GM19099 (cell line): ENCODE measurements around the gene RUVBL2.

Experiments
- POLR2A ChIP-seq: IDR thresholded peaks from 3 replicates; pipeline ENCODE4 v1.6.1; 2011; ENCODE audit warnings: low read depth; ENCODE audit not compliant: insufficient read length; ENCODE audit errors: extremely low read depth

Gene RUVBL2

DNA sequence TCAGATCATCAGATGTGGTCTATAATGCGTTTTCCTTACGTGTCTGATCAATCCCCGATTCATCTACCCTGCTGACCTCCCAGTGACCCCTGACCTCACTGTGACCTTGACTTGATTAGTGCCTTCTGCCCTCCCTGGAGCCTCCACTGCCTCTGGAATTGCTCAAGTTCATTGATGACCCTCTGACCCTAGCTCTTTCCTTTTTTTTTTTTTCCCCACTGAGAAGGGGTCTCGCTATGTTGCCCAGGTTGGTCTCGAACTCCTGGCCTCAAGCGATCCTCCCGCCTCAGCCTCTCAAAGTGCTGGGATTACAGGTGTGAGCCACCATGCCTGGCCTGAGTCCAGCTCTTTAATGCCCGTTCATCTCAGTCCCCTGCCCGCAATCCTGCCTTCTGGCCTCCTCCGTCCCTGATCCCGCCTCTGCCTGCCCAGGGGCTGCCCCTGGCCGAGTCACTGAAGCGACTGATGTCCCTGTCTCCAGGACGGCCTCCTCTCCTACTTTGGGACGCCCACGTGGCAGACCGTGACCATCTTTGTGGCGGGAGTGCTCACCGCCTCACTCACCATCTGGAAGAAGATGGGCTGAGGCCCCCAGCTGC lies 32.5 kb upstream of the RUVBL2 start:
- no peak for TF ChIP-seq POLR2A

DNA sequence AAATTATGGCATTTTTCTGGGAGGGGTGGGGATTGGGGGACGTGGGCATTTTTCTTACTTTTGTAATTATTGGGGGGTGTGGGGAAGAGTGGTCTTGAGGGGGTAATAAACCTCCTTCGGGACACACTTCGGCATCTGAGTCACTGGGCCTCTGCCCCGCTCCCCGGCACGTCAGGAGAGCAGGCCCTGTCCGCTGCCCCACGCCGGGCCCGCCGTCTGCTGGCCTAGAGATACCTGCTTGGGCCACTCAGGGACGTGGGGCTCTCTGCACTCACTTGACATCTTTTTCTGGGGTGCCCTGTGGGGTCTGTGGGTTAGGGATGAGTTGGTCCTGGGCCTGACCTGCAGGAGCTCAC lies 32.0 kb upstream of the RUVBL2 start:
- TF ChIP-seq POLR2A = no peak

DNA sequence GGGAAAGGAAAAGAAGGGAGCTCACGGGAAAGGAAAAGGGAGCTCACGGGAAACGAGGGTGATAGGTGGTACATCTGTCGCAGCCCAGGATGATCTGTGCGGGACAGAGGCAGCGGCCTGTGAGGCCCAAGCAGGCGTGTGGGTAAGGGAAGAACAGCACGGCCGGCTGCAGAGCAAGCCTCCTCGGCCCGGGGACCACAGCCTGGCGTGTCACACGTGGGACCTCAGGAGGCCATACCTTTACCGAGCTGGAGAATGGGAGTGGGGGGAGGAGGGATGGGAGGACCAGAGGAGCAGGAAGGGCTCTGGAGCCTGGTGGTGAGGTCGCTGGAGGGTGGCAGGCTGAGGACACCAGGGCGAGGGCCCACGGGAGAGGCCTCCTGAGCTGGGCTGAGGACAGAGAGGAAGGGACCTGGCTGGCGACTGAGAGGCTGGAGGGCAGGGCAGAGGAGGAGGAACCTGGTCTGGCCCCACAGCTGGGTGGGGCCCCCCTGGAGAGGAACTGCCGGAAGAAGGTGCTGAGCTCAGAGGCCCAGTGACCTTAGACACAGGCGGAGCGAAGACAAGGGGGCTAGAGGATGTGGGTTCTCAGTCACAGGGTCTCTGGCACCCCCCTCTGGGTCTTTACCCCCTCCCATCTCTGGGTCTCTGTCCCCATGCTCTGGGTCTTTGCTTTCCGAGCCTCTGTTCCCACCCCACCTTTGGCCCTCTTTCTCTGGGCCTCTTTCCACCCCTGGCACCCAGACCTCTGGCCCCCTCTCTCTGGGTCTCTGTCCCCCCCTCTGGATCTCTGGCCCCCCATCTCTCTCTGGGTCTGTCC lies 31.4 kb upstream of the RUVBL2 start:
- TF ChIP-seq POLR2A = peak; percentile 85

DNA sequence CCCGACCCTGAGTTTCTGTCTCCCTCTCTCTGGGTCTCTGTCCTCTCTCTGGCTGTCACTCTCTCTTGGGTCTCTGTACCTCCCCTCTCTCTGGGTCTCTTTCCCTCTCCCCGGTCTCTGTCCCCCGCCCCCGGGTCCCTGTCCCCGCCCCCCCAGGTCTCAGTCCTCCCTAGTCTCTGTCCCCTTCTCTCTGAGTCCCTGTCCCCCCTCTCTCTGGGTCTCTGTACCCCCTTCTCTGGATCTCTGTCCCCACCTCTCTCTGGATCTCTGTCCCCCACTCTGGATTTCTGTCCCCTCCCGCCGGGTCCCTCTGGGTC lies 30.9 kb upstream of the RUVBL2 start:
- TF ChIP-seq POLR2A = no peak

DNA sequence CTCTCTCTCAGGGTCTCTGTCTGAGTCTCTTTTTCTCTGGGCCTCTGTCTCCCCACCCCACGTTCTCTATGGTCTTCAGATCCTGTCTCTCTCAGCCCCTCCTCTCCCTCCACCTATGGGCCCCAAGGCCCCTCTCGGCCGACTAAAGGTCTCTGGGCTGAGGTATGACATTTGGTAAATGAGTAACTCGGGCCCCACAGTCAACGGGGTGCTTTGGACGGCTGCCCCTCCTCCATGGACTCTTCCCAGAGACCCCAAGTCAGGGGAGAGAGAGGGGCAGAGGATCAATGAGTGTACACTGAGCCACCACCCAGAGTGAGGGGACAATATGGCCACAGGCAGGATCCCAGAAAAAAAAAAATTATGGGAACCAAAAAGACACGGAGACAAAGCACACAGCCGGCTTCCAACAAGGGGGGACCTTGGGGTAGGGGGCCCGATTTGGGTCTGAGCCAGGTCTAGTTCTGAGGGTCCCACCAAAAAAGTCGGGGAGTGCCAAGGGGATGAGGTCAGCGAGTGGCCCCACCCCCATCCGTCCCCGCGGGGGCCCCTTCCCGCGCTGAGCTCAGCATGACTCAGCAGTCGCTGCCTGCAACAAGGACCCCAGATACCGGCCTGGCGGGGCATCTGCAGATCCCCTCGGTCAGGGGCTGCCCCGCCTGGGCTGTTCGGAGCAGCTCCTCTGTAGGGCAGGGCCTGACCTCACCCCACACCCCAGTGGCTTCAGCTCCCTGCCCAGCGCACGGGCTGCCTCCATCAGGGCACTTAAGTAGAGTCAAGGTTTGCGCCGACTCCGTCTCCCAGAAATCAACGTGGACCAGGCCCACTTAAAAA lies 30.1 kb upstream of the RUVBL2 start:
- peak; percentile 66 for TF ChIP-seq POLR2A

DNA sequence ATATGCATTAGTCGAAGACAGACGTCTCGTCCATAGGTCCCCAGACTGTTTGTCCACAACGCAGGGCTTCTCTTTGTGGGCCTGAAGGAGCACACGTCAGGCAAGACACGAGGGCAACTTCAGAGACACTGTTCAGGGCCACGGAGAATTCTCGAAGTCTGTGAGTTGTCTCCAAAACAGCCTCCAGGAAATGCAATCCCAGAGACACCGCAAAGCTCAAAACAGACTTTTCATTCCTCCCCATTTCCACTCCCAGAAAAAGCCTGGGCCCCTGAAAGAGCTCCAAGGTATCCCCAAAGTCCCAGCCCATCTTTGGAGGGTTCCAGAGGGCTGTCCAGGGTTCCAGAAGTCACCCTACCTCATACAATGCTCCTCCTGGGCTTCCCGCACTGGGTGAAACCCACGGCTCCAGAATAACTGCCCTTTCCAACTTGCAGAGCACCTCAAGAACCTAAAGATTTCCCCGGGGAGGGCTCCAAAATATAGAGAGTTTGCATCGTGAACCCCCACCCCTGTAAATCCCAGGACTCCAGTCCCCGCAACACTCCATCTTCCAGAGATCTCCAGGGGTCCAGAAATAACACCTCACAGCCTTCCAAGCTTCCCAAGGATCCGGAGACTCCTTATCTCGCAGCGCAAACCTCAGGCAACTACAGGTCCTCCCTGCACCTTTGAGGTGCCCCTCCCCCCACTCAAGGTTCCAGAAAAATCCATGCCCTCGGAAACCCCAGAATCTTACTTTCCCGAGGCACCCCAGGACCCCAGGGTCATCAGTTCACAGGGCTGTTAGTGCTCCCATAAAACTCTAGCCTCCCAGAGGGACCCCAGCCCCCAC lies 29.3 kb upstream of the RUVBL2 start:
- TF ChIP-seq POLR2A = no peak

DNA sequence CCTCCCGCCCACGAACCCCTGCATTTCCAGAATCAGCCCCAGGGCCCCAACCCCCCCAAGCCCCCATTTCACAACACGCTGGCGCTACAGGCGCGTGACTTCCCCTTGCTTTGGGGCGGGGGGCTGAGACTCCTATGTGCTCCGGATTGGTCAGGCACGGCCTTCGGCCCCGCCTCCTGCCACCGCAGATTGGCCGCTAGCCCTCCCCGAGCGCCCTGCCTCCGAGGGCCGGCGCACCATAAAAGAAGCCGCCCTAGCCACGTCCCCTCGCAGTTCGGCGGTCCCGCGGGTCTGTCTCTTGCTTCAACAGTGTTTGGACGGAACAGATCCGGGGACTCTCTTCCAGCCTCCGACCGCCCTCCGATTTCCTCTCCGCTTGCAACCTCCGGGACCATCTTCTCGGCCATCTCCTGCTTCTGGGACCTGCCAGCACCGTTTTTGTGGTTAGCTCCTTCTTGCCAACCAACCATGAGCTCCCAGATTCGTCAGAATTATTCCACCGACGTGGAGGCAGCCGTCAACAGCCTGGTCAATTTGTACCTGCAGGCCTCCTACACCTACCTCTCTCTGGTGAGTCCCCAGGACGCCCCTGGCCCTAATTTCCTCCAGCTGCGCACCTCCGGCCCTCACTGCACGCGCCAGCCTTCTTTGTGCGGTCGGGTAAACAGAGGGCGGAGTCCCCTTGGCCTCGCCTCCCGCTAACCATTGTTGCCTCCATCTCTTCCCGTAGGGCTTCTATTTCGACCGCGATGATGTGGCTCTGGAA lies 28.5 kb upstream of the RUVBL2 start, which contains the start of gene FTL:
Gene FTL, plus strand, starts transcription at position 270 of the 766 bp plus-strand sequence. Its CDS starts 199 bp downstream, at position 469.
- peak; percentile 99 for TF ChIP-seq POLR2A

DNA sequence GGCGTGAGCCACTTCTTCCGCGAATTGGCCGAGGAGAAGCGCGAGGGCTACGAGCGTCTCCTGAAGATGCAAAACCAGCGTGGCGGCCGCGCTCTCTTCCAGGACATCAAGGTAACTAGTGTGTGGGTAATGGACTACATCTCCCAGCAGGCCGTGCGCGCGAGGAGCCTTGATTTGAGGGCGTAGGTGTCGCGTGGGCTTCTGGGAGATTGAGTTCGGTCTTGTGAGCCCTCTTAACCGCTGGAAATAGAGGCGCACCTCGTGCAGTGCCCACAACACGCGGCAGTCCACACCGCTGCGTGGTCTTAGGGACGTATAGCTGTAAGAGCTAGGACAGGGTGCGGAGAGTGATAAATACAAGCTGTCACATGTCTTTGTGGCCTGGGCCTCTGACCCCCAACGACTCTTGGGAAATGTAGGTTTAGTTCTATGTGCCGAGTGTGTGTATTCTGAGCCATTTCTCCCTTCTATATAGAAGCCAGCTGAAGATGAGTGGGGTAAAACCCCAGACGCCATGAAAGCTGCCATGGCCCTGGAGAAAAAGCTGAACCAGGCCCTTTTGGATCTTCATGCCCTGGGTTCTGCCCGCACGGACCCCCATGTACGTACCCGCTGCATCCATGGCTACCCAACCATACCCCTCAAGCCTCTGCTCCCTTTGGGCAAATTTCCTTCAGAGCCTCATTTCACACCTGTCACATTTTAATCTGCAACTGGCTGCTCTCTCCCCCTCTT lies 27.7 kb upstream of the RUVBL2 start:
- peak; percentile 13 for TF ChIP-seq POLR2A

DNA sequence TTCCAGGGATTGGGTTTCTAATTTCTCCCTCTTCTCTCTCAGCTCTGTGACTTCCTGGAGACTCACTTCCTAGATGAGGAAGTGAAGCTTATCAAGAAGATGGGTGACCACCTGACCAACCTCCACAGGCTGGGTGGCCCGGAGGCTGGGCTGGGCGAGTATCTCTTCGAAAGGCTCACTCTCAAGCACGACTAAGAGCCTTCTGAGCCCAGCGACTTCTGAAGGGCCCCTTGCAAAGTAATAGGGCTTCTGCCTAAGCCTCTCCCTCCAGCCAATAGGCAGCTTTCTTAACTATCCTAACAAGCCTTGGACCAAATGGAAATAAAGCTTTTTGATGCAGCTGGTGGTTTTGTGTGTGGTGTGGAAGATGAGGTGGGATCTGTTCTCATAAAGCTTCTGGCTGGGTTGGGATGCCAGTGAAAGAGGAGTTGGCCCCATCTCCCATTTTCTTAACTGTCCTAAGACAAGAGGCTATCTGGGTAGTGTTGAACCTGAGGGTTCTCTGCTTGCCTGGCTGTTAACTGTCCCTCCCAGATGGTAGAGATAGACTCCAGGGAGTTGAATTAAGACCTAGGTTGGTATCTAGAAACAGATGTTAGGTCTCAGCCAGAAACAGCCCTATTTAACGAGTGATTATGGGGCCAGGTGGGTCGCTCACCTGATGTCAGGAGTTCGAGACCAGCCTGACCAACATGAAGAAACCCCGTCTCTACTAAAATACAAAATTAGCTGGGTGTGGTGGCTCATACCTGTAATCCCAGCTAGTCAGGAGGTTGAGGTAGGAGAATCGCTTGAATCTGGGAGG lies 26.9 kb upstream of the RUVBL2 start:
- peak; percentile 38 for TF ChIP-seq POLR2A

DNA sequence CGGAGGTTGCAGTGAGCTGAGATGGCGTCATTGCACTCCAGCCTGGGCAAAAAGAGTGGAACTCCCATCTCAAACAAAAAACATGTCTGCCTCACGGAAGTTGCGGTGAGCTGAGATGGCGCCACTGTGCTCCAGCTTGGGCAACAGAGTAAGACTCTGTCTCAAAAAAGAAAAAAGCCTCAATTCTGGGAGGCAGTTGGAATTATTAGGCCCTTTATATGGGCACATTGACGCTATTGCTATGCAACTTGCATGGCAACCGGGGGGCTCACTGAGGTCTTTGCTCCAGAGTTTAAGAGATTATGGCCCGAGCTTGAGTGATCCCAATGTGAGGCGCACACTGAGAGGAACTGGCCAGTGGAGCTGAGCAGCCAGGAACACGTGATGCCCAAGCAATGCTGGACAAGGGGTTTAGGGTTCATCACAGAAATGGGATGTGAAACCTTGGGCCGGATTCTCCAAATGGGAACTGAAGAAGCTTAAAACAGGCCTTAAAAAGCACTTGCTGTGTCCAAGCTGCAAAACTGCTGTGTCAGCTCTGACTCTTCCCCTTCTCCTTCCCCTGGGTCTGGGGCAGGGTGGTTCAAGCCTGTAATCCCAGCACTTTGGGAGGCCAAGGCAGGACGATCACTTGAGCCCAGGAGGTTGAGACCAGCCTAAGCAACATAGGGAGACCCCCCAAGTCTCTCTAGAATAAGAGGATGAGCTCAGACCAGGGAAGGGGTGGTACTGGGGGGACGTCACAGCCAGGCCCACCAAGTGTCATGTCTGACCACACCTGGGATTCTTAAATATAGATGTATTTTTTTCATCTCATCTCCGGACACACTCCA lies 26.1 kb upstream of the RUVBL2 start:
- TF ChIP-seq POLR2A = peak; percentile 57

DNA sequence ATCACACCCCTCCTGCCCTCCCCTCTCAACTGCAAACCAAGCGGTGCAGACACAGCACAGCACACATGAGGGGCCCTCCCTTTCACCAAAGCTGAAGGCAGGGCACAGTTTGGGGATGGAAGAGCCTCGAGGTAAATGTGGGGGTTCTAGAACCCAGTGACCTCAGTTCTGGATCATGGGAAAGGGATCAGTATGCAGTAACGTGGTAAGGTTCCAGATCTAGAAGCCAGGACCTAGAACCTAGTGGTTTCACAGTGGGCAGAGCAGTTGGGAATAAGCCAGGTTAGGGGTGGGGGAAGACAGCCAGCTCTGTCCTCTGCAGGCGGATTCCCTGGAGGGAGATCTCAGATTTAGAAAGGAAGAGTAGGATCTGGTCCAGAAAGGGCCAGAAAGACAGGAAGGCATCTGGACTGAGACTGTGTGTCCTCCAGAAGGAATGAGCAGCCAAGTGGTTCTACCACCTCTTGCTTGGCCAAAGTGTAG lies 25.5 kb upstream of the RUVBL2 start:
- no peak for TF ChIP-seq POLR2A

DNA sequence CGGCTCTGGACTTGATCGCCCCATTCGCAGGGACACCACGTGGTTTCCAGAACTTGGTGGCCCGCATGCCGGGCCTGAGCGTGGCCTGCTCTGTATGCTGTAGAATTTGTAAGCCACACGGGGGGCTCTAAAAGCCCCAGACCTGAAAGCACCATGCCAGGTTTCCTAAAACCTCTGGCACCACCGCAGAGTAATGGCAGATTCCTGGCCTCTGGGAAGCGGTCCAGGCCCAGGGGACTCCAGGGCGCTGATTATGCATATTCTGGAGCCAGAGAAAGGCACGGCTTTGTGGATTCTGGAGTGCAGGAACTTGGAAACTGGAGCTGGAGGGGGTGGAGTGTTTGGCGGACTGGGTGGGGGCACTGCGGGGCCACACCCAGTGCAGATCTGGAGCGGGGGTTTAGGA lies 24.9 kb upstream of the RUVBL2 start:
- TF ChIP-seq POLR2A = no peak
